GM20000 (cell line): ENCODE results near the gene PEX6.

Source experiments
- DNase-seq: peaks from one replicate; pipeline ENCODE4 v3.0.0; 2012; ENCODE audit warnings: low spot score
- CTCF ChIP-seq: IDR thresholded peaks from 2 replicates; pipeline ENCODE4 v1.5.1; 2012; ENCODE audit warnings: mild to moderate bottlenecking, control low read depth; ENCODE audit errors: extremely low read depth, missing control alignments

Gene PEX6

GRCh38 chr6:42929821-42930360 lies 49.1 kb downstream of the PEX6 start:
- TF ChIP-seq CTCF: no peak
- DNase-seq: peak; percentile 85

GRCh38 chr6:42928986-42929820 lies 49.8 kb downstream of the PEX6 start, which contains the start of gene CNPY3:
Gene CNPY3 (plus strand): TSS chr6:42929480. CDS start chr6:42929571, 91 bp downstream.
- no peak for TF ChIP-seq CTCF
- DNase-seq: peak; percentile 94

GRCh38 chr6:42925248-42925857 lies 53.6 kb downstream of the PEX6 start:
- no peak for TF ChIP-seq CTCF
- DNase-seq: no peak

- DNase-seq: no peak
- no peak for TF ChIP-seq CTCF
Measured at GRCh38 chr6:42923666-42924065, 55.3 kb downstream of the PEX6 start.

- no peak for TF ChIP-seq CTCF
- DNase-seq: no peak
Measured at GRCh38 chr6:42921801-42922200, 57.2 kb downstream of the PEX6 start.

GRCh38 chr6:42916288-42916687 lies 62.7 kb downstream of the PEX6 start:
- DNase-seq: no peak
- TF ChIP-seq CTCF: no peak

GRCh38 chr6:42915732-42916131 lies 63.2 kb downstream of the PEX6 start, which contains the start of gene PTCRA:
Gene PTCRA (plus strand): TSS chr6:42916053. CDS start chr6:42916070, 17 bp downstream.
- DNase-seq: peak; percentile 56
- TF ChIP-seq CTCF: no peak
